ENCODE results near the gene SKI.

DNA sequence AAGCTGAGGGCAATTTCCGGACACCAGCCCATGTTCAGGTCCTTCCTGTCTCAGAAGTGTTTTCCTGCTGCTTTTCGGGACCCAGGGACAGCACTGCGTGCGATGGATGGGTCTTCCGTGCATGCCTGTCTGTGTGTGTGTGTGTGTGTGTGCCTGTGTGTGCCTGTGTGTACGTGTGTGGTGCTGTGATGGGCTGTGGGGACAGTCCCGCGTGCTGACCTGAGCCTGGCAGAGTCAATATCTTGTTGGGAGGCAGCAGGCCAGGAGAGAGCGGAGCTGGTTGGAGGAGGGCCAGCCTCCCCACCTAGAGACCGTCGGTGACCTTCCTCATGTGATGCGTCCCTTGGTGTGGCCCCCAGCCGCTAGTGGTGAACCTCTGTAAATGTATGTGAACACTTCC, 13.7 kb downstream of the SKI start:
- TF ChIP-seq, protein P1, sequence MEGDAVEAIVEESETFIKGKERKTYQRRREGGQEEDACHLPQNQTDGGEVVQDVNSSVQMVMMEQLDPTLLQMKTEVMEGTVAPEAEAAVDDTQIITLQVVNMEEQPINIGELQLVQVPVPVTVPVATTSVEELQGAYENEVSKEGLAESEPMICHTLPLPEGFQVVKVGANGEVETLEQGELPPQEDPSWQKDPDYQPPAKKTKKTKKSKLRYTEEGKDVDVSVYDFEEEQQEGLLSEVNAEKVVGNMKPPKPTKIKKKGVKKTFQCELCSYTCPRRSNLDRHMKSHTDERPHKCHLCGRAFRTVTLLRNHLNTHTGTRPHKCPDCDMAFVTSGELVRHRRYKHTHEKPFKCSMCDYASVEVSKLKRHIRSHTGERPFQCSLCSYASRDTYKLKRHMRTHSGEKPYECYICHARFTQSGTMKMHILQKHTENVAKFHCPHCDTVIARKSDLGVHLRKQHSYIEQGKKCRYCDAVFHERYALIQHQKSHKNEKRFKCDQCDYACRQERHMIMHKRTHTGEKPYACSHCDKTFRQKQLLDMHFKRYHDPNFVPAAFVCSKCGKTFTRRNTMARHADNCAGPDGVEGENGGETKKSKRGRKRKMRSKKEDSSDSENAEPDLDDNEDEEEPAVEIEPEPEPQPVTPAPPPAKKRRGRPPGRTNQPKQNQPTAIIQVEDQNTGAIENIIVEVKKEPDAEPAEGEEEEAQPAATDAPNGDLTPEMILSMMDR (IDR thresholded peaks at IDR 0.05; ENCODE audit: insufficient read depth, low read depth, low read length) = no peak
- no peak for TF ChIP-seq EZH2 (IDR thresholded peaks at IDR 0.05; ENCODE audit: insufficient read depth, low read length)

Measured in astrocyte (in vitro differentiated cells and primary cell).